Measurements from ENCODE around the gene CD33.

DNA sequence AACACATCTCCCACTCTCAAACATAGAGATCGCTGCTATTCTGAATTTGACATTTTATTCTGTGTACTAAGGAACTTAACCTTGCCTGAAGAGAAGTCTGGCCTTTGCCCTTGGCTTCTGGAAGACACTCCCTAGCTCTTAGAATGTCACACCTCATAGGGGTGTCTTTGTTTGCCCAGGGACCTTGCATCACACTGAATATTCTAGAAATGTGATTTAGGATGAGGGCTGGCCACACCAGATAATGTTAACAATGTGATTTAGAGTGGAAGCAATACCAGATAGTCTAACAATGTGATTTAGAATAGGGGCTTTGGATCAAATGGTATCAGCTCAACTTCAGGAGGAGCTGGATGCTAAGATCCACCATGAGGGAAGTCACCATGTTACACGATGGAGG, 32.6 kb downstream of the CD33 start:
- TF ChIP-seq, protein P1, sequence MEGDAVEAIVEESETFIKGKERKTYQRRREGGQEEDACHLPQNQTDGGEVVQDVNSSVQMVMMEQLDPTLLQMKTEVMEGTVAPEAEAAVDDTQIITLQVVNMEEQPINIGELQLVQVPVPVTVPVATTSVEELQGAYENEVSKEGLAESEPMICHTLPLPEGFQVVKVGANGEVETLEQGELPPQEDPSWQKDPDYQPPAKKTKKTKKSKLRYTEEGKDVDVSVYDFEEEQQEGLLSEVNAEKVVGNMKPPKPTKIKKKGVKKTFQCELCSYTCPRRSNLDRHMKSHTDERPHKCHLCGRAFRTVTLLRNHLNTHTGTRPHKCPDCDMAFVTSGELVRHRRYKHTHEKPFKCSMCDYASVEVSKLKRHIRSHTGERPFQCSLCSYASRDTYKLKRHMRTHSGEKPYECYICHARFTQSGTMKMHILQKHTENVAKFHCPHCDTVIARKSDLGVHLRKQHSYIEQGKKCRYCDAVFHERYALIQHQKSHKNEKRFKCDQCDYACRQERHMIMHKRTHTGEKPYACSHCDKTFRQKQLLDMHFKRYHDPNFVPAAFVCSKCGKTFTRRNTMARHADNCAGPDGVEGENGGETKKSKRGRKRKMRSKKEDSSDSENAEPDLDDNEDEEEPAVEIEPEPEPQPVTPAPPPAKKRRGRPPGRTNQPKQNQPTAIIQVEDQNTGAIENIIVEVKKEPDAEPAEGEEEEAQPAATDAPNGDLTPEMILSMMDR (conservative IDR thresholded peaks at IDR 0.05; ENCODE audit: low read depth, low read length) = no peak
- TF ChIP-seq EZH2 (IDR thresholded peaks at IDR 0.05; ENCODE audit: borderline replicate concordance, low read depth, low read length, poor library complexity, severe bottlenecking) = no peak

Measured in A673 (cell line).